PC-3 (cell line): ENCODE data around the gene ZBTB7C. TPM values are rescaled to one million over a fixed set of nuclear protein-coding genes. Genes with fewer than 3 reads are reported as not detected.

Source experiments
- ATAC-seq: fragments of 200-7000 bp; cut with Tn5 transposase; 2 replicates; pipeline ENCODE4 v1.9.1; 2020; ENCODE audit warnings: mild to moderate bottlenecking, moderate library complexity
- BruUV-seq: library from RNA; stranded (reverse); fragments of 400-500 nt; replicated peaks from 2 replicates; lab custom pipeline; 2021; lab: Mats Ljungman, UMichigan
- CTCF ChIA-PET: fragments of 300-600 bp; sonication (Branson Sonifier 250); formaldehyde crosslinking; loops from one replicate; lab custom pipeline; 2022; ENCODE audit warnings: antibody characterized with exemption; lab: Charles Lee
- POLR2A ChIA-PET: fragments of 300-600 bp; sonication (Branson Sonifier 250); formaldehyde crosslinking; loops from one replicate; lab custom pipeline; 2022; ENCODE audit warnings: antibody characterized with exemption; ENCODE audit not compliant: unreplicated experiment; lab: Charles Lee
- DNase-seq: peaks from one replicate; pipeline ENCODE4 v3.0.0-alpha.2; 2015
- H2AFZ ChIP-seq: fragments of 300-600 bp; sonication (generic); 2 replicates; pipeline ENCODE4 v1.6.0; 2016; ENCODE audit warnings: antibody characterized with exemption, low read length
- H3F3A ChIP-seq: fragments of 300-600 bp; sonication (generic); one replicate; pipeline ENCODE4 v1.6.0; 2017; ENCODE audit warnings: antibody characterized with exemption, low read length, control low read depth, mild to moderate bottlenecking; ENCODE audit not compliant: unreplicated experiment
- H3K27ac ChIP-seq: fragments of 300-600 bp; sonication (generic); 2 replicates; pipeline ENCODE4 v1.5.1; 2016; ENCODE audit warnings: mild to moderate bottlenecking, low read length
- H3K27me3 ChIP-seq: fragments of 300-600 bp; sonication (generic); 2 replicates; pipeline ENCODE4 v1.6.1; 2016; ENCODE audit warnings: low read length, mixed read lengths
- H3K36me3 ChIP-seq: fragments of 300-600 bp; sonication (generic); 2 replicates; pipeline ENCODE4 v1.6.1; 2016; ENCODE audit warnings: low read depth, mixed run types, low read length, mixed read lengths
- H3K4me1 ChIP-seq: fragments of 300-600 bp; sonication (generic); 2 replicates; pipeline ENCODE4 v1.5.1; 2016; ENCODE audit warnings: low read length; ENCODE audit not compliant: insufficient read depth
- H3K4me2 ChIP-seq: fragments of 300-600 bp; sonication (generic); 2 replicates; pipeline ENCODE4 v1.6.0; 2016; ENCODE audit warnings: low read length
- H3K4me3 ChIP-seq: fragments of 300-600 bp; sonication (generic); 2 replicates; pipeline ENCODE4 v1.5.1; 2016; ENCODE audit warnings: mild to moderate bottlenecking, low read length, mixed read lengths
- H3K79me2 ChIP-seq: fragments of 300-600 bp; sonication (generic); 2 replicates; pipeline ENCODE4 v1.6.1; 2017; ENCODE audit warnings: low read length, mixed read lengths
- H3K9ac ChIP-seq: fragments of 300-600 bp; sonication (generic); 2 replicates; pipeline ENCODE4 v1.6.0; 2016; ENCODE audit warnings: mild to moderate bottlenecking, low read length
- H3K9me2 ChIP-seq: fragments of 300-600 bp; sonication (generic); replicated peaks from 2 replicates; pipeline ENCODE4 v1.6.1; 2016; ENCODE audit warnings: mixed run types, low read length, mixed read lengths
- H3K9me3 ChIP-seq: fragments of 300-600 bp; sonication (generic); 2 replicates; pipeline ENCODE4 v1.6.1; 2016; ENCODE audit warnings: low read length, mixed read lengths
- H4K20me1 ChIP-seq: fragments of 300-600 bp; sonication (generic); 2 replicates; pipeline ENCODE4 v1.6.1; 2016; ENCODE audit warnings: low read length, mixed read lengths
- EZH2 ChIP-seq: fragments of 300-600 bp; sonication (generic); IDR thresholded peaks from one replicate; pipeline ENCODE4 v1.6.1; 2017; ENCODE audit warnings: antibody characterized with exemption, mild to moderate bottlenecking, low read length; ENCODE audit not compliant: unreplicated experiment
- EZH2phosphoT487 ChIP-seq: fragments of 300-600 bp; sonication (generic); IDR thresholded peaks from 2 replicates; pipeline ENCODE4 v1.6.1; 2018; ENCODE audit warnings: mild to moderate bottlenecking, antibody characterized with exemption, low read length, borderline replicate concordance
- intact Hi-C: fragments of 100-400 bp; cut with micrococcal nuclease; formaldehyde crosslinking; loops from 2 replicates; pipeline ENCODE4 v1.9.0; 2023
- total RNA-seq: library from RNA; depleted of rRNA; stranded (reverse); fragments of >200 nt; gene quantifications from 2 replicates; pipeline ENCODE4 v1.2.3, GENCODE V29; 2014
- TF ChIP-seq, protein P1 (sequence below): fragments of 300-600 bp; sonication (generic); conservative IDR thresholded peaks from 2 replicates; pipeline ENCODE4 v1.5.1; 2017; ENCODE audit warnings: antibody characterized with exemption, low read depth, mild to moderate bottlenecking, low read length

The ZBTB7C gene
- total RNA-seq, 1 experiment from 2014 or later: 1.3 TPM

- H4K20me1 ChIP-seq: no peaks in the 10 kb centered on the region
- no peak overlapping the region for H2AFZ ChIP-seq
- H3F3A ChIP-seq: no peaks in the 10 kb centered on the region
- H3K4me1 ChIP-seq: peaks cover 10% of the 10 kb centered on the region; the same call in 1 of the 2 replicates
- H3K27ac ChIP-seq: no peak overlapping the region
- ATAC-seq (no peak), DNase-seq (no peak)
- no peaks in the 10 kb centered on the region for H3K27me3 ChIP-seq
- H3K36me3 ChIP-seq: no peaks in the 10 kb centered on the region
- H3K9ac ChIP-seq: no peak overlapping the region
- no peaks in the 10 kb centered on the region for H3K9me3 ChIP-seq
- no peaks in the 10 kb centered on the region for H3K79me2 ChIP-seq
- intact Hi-C loops: no loop called here
- no peak for TF ChIP-seq EZH2
- no peak for TF ChIP-seq EZH2phosphoT487
- TF ChIP-seq, protein P1, sequence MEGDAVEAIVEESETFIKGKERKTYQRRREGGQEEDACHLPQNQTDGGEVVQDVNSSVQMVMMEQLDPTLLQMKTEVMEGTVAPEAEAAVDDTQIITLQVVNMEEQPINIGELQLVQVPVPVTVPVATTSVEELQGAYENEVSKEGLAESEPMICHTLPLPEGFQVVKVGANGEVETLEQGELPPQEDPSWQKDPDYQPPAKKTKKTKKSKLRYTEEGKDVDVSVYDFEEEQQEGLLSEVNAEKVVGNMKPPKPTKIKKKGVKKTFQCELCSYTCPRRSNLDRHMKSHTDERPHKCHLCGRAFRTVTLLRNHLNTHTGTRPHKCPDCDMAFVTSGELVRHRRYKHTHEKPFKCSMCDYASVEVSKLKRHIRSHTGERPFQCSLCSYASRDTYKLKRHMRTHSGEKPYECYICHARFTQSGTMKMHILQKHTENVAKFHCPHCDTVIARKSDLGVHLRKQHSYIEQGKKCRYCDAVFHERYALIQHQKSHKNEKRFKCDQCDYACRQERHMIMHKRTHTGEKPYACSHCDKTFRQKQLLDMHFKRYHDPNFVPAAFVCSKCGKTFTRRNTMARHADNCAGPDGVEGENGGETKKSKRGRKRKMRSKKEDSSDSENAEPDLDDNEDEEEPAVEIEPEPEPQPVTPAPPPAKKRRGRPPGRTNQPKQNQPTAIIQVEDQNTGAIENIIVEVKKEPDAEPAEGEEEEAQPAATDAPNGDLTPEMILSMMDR: no peak
- POLR2A ChIA-PET: no interaction called here
- CTCF ChIA-PET: no interaction called here
- BruUV-seq: no TSS peak
- H3K4me3 ChIP-seq: no peak overlapping the region
- H3K4me2 ChIP-seq: no peak overlapping the region
- no peaks in the 10 kb centered on the region for H3K9me2 ChIP-seq
Measured at GRCh38 chr18:47984991-47985390, 424.2 kb downstream of the ZBTB7C start.

- H3K27ac ChIP-seq: no peak overlapping the region
- DNase-seq (no peak), ATAC-seq (no peak)
- peaks cover 10% of the 10 kb centered on the region; the same call in 1 of the 2 replicates for H3K4me1 ChIP-seq
- H4K20me1 ChIP-seq: no peaks in the 10 kb centered on the region
- H3K9me2 ChIP-seq: no peaks in the 10 kb centered on the region
- H2AFZ ChIP-seq: no peak overlapping the region
- TF ChIP-seq, protein P1: no peak
- no peak for TF ChIP-seq EZH2phosphoT487
- TF ChIP-seq EZH2: no peak
- H3K36me3 ChIP-seq: no peaks in the 10 kb centered on the region
- ChIA-PET POLR2A (no interaction called here), CTCF (no interaction called here)
- H3K9ac ChIP-seq: no peak overlapping the region
- H3K4me3 ChIP-seq: no peak overlapping the region
- H3K27me3 ChIP-seq: no peaks in the 10 kb centered on the region
- BruUV-seq: no TSS peak
- no peak overlapping the region for H3K4me2 ChIP-seq
- no peaks in the 10 kb centered on the region for H3K9me3 ChIP-seq
- intact Hi-C loops: no loop called here
- H3F3A ChIP-seq: no peaks in the 10 kb centered on the region
- H3K79me2 ChIP-seq: no peaks in the 10 kb centered on the region
Measured at GRCh38 chr18:47983946-47984345, 425.2 kb downstream of the ZBTB7C start.

GRCh38 chr18:47983055-47983454, 426.1 kb downstream of the ZBTB7C start:
- Histone ChIP-seq H3K79me2 (no peaks in the 10 kb centered on the region), H3K27ac (no peak overlapping the region), H3K9ac (no peak overlapping the region), H3K4me2 (no peak overlapping the region), H3K4me1 (peaks cover 10% of the 10 kb centered on the region; the same call in 1 of the 2 replicates), H3K9me3 (no peaks in the 10 kb centered on the region), H3K4me3 (no peak overlapping the region), H3F3A (no peaks in the 10 kb centered on the region), H2AFZ (no peak overlapping the region), H3K27me3 (no peaks in the 10 kb centered on the region), H3K9me2 (no peaks in the 10 kb centered on the region), H4K20me1 (no peaks in the 10 kb centered on the region), H3K36me3 (no peaks in the 10 kb centered on the region)
- ChIA-PET CTCF (no interaction called here), POLR2A (no interaction called here)
- no peak for DNase-seq
- BruUV-seq: no TSS peak
- intact Hi-C loops: no loop called here
- ATAC-seq: no peak
- TF ChIP-seq, protein P1: no peak
- TF ChIP-seq EZH2phosphoT487 (no peak), EZH2 (no peak)
